ENCODE measurements around the gene LDLRAD3. TPM values are rescaled to one million over a fixed set of nuclear protein-coding genes. Genes with fewer than 3 reads are reported as not detected.
A peak's percentile ranks its signal among the peaks of the same experiment; 100 is the strongest.

The LDLRAD3 gene
- polyA plus RNA-seq, 3 donors, result 7.3 to 14.1 (median 10.4) TPM

DNA sequence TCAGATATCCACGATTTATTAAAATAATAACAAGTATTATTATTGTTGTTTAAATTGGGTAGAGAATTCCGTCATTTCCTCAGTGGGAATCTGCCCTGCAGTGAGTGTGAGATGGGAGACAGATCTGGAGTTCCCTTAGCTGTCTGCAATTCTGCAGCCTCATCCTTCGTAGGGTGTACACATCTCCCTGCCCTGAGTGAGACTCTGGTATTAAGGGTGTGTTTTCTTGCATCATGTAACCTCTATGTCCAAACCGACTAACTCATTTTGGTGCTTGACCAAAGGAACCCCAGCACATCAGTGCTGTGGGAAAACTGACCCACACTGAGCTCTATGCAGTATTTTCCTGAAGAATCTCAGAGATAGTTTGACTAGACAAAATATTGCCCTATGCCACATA is 157.6 kb downstream of the LDLRAD3 start:
- H3K36me3 ChIP-seq (replicated peaks in 1 of 2; ENCODE audit: control insufficient read depth in 1 of 2, insufficient read depth in 2 of 2, low read length in 2 of 2), result peaks cover 5 to 38% of the 10 kb centered on the region in 2 donors
- H3K9ac ChIP-seq (ENCODE audit: insufficient read depth, low read length, poor library complexity, severe bottlenecking), result no peak overlapping the region
- 79% methylated on average over 2 of the region's 4 CpGs for WGBS (ENCODE audit: insufficient coverage)
- peaks cover 2% of the 10 kb centered on the region for H3K4me1 Mint-ChIP-seq
- H3K4me3 ChIP-seq (replicated peaks in 1 of 3; ENCODE audit: low read depth in 2 of 3, low read length in 3 of 3), result no peak overlapping the region
- DNase-seq, result no peak
- no peak overlapping the region for H3K4me3 Mint-ChIP-seq
- H3K27ac Mint-ChIP-seq, result peak overlapping the region in 1 of 7 donors; percentile 16
- TF ChIP-seq, protein P1, sequence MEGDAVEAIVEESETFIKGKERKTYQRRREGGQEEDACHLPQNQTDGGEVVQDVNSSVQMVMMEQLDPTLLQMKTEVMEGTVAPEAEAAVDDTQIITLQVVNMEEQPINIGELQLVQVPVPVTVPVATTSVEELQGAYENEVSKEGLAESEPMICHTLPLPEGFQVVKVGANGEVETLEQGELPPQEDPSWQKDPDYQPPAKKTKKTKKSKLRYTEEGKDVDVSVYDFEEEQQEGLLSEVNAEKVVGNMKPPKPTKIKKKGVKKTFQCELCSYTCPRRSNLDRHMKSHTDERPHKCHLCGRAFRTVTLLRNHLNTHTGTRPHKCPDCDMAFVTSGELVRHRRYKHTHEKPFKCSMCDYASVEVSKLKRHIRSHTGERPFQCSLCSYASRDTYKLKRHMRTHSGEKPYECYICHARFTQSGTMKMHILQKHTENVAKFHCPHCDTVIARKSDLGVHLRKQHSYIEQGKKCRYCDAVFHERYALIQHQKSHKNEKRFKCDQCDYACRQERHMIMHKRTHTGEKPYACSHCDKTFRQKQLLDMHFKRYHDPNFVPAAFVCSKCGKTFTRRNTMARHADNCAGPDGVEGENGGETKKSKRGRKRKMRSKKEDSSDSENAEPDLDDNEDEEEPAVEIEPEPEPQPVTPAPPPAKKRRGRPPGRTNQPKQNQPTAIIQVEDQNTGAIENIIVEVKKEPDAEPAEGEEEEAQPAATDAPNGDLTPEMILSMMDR (IDR thresholded peaks at IDR 0.05), result no peak
- no peak overlapping the region for H2AFZ ChIP-seq (ENCODE audit: insufficient read depth, low read depth, low read length, poor library complexity, severe bottlenecking)
- peaks cover 6% of the 10 kb centered on the region for H4K20me1 ChIP-seq (ENCODE audit: insufficient read depth, low read length)
- peaks cover 0 to 2% (median 0%) of the 10 kb centered on the region in 7 donors for H3K9me3 Mint-ChIP-seq
- peaks cover 43 to 62% of the 10 kb centered on the region in 2 donors for H3K36me3 Mint-ChIP-seq
- intact Hi-C loops (cut with micrococcal nuclease), result loop anchor here in 1 of 2 donors (10.0 kb wide), 1 partner anchor 143 kb away; no protein-coding TSS in a partner anchor
- H3K79me2 ChIP-seq (ENCODE audit: insufficient read depth, low read length), result no peaks in the 10 kb centered on the region
- H3K27me3 Mint-ChIP-seq (ENCODE audit: low read depth in 3 of 3), result no peaks in the 10 kb centered on the region
- H3K4me1 ChIP-seq (ENCODE audit: control insufficient read depth in 1 of 2, insufficient read depth in 2 of 2, low read length in 2 of 2), result no peaks in the 10 kb centered on the region
- no peak overlapping the region for H3K4me2 ChIP-seq (replicated peaks; ENCODE audit: extremely low read depth, low read length, poor library complexity, severe bottlenecking)
- H3K9me3 ChIP-seq (replicated peaks in 1 of 2; ENCODE audit: control insufficient read depth in 1 of 2, insufficient read depth in 1 of 2, low read length in 2 of 2), result no peaks in the 10 kb centered on the region
- no peaks in the 10 kb centered on the region for H3K27me3 ChIP-seq (ENCODE audit: control insufficient read depth in 2 of 2, insufficient read depth in 2 of 2, low read length in 2 of 2)
- no peak overlapping the region for H3K27ac ChIP-seq (ENCODE audit: low read depth in 1 of 2, low read length in 2 of 2)

DNA sequence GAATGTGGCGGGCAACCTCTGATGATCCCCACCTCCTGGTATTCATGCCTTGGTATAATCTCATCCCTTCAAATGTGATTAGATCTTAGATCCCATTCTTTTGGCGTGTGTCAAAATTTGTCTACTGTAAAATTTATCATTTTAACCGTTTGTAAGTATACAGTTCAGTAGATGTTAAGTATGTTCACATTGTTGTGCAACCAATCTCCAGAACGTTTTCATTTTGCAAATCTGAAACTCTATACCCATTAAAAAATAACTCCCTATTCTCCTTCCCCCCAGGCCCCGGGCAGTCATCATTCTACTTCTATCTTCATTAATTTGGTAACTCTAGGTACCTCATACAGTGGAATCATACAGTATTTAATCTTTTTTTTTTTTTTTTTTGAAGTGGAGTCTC is 159.0 kb downstream of the LDLRAD3 start:
- Mint-ChIP-seq H3K27ac (peak overlapping the region in 1 of 7 donors; percentile 57), H3K27me3 (ENCODE audit: low read depth in 3 of 3) (no peaks in the 10 kb centered on the region), H3K4me3 (no peak overlapping the region), H3K4me1 (peaks cover 2% of the 10 kb centered on the region), H3K36me3 (peaks cover 42 to 62% of the 10 kb centered on the region in 2 donors), H3K9me3 (peaks cover 0 to 2% (median 0%) of the 10 kb centered on the region in 7 donors)
- H2AFZ ChIP-seq (ENCODE audit: insufficient read depth, low read depth, low read length, poor library complexity, severe bottlenecking), result no peak overlapping the region
- no CpG with 5 or more reads among the region's 5 CpGs for WGBS (ENCODE audit: insufficient coverage)
- H3K79me2 ChIP-seq (ENCODE audit: insufficient read depth, low read length), result no peaks in the 10 kb centered on the region
- no peak for DNase-seq
- H4K20me1 ChIP-seq (ENCODE audit: insufficient read depth, low read length), result peaks cover 6% of the 10 kb centered on the region
- TF ChIP-seq, protein P1 (IDR thresholded peaks at IDR 0.05), result no peak
- H3K9ac ChIP-seq (ENCODE audit: insufficient read depth, low read length, poor library complexity, severe bottlenecking), result no peak overlapping the region
- no peak overlapping the region for H3K4me2 ChIP-seq (replicated peaks; ENCODE audit: extremely low read depth, low read length, poor library complexity, severe bottlenecking)
- peaks cover 5 to 38% of the 10 kb centered on the region in 2 donors for H3K36me3 ChIP-seq (replicated peaks in 1 of 2; ENCODE audit: control insufficient read depth in 1 of 2, insufficient read depth in 2 of 2, low read length in 2 of 2)
- no peak overlapping the region for H3K4me3 ChIP-seq (replicated peaks in 1 of 3; ENCODE audit: low read depth in 2 of 3, low read length in 3 of 3)
- no peaks in the 10 kb centered on the region for H3K9me3 ChIP-seq (replicated peaks in 1 of 2; ENCODE audit: control insufficient read depth in 1 of 2, insufficient read depth in 1 of 2, low read length in 2 of 2)
- H3K27me3 ChIP-seq (ENCODE audit: control insufficient read depth in 2 of 2, insufficient read depth in 2 of 2, low read length in 2 of 2), result no peaks in the 10 kb centered on the region
- no peaks in the 10 kb centered on the region for H3K4me1 ChIP-seq (ENCODE audit: control insufficient read depth in 1 of 2, insufficient read depth in 2 of 2, low read length in 2 of 2)
- H3K27ac ChIP-seq (ENCODE audit: low read depth in 1 of 2, low read length in 2 of 2), result no peak overlapping the region
- intact Hi-C loops (cut with micrococcal nuclease), result loop anchor here in 1 of 2 donors (10.0 kb wide), 1 partner anchor 142 kb away; no protein-coding TSS in a partner anchor
